Endothelial cell of umbilical vein (primary cell): ENCODE measurements around the gene MAGEC3. TPM values are rescaled to one million over a fixed set of nuclear protein-coding genes. Genes with fewer than 3 reads are reported as not detected.

Experiments used
- BruUV-seq: library from RNA; stranded (reverse); fragments of 400-500 nt; replicated peaks from 2 replicates; lab custom pipeline; 2021; lab: Mats Ljungman, UMichigan
- CTCF ChIA-PET: fragments of 300-600, 350-600 bp; sonication (Branson Sonifier 250); formaldehyde crosslinking; loops from one replicate; lab custom pipeline; 2021; ENCODE audit warnings: antibody characterized with exemption, inconsistent platforms; lab: Charles Lee
- POLR2A ChIA-PET: fragments of 300-600, 350-600 bp; sonication (Branson Sonifier 250); formaldehyde crosslinking; loops from one replicate; lab custom pipeline; 2021; ENCODE audit warnings: antibody characterized with exemption, inconsistent platforms; lab: Charles Lee
- DNase-seq: peaks from one replicate; pipeline ENCODE4 v3.0.0-alpha.2; 2011; ENCODE audit warnings: low read depth, low spot score
- FAIRE-seq: peaks from 2 replicates; lab custom pipeline; 2011; peaks lifted over from hg19 to GRCh38; lab: Jason Lieb, UNC
- H2AFZ ChIP-seq: 2 replicates; pipeline ENCODE4 v1.6.0; 2012; ENCODE audit warnings: low read depth, low read length, control low read depth, inconsistent platforms
- H3K27ac ChIP-seq: 2 replicates; pipeline ENCODE4 v1.5.1; 2011; ENCODE audit warnings: low read depth, mild to moderate bottlenecking, control low read depth, low read length, moderate library complexity; ENCODE audit not compliant: insufficient read depth
- H3K27me3 ChIP-seq, 2 experiments: 2 replicates each; pipeline versions ENCODE4 v1.6.0 to v1.6.1; 2011; ENCODE audit warnings: low read length in 2 of 2, mixed read lengths in 1 of 2; ENCODE audit not compliant: control insufficient read depth in 2 of 2, insufficient read depth in 2 of 2
- H3K36me3 ChIP-seq, 2 experiments: 2 replicates in 1 of 2; 3 replicates in 1 of 2; pipeline ENCODE4 v1.5.1; 2011; ENCODE audit warnings: low read length in 2 of 2, mild to moderate bottlenecking in 1 of 2, moderate library complexity in 1 of 2; ENCODE audit not compliant: control insufficient read depth in 2 of 2, insufficient read depth in 2 of 2; ENCODE audit errors: extremely low read depth in 1 of 2
- H3K4me1 ChIP-seq: 3 replicates; pipeline ENCODE4 v1.5.1; 2011; ENCODE audit warnings: mild to moderate bottlenecking, low read length; ENCODE audit not compliant: control insufficient read depth, insufficient read depth; ENCODE audit errors: extremely low read depth
- H3K4me2 ChIP-seq: 2 replicates; pipeline ENCODE4 v1.6.1; 2011; ENCODE audit warnings: low read length, control low read depth, mixed read lengths; ENCODE audit not compliant: insufficient read depth
- H3K4me3 ChIP-seq, 3 experiments: fragments of 200-600 bp in 1 of 3; sonication (generic), shearing (Covaris generic) in 1 of 3; replicated peaks in 1 of 3; 2 replicates each; pipeline ENCODE4 v1.5.1; 2011 to 2016; ENCODE audit warnings: control low read depth in 3 of 3, low read length in 3 of 3, mild to moderate bottlenecking in 2 of 3, inconsistent platforms in 1 of 3, low read depth in 1 of 3, moderate library complexity in 1 of 3; ENCODE audit not compliant: insufficient read depth in 1 of 3
- H3K79me2 ChIP-seq: 2 replicates; pipeline ENCODE4 v1.6.0; 2012; ENCODE audit warnings: low read length, inconsistent platforms; ENCODE audit not compliant: control insufficient read depth, insufficient read depth
- H3K9ac ChIP-seq: replicated peaks from 2 replicates; pipeline ENCODE3; 2011; ENCODE audit warnings: low read length, control low read depth; ENCODE audit not compliant: insufficient read depth; ENCODE audit errors: extremely low read depth
- H3K9me1 ChIP-seq: replicated peaks from 3 replicates; pipeline ENCODE4 v1.6.0; 2011; ENCODE audit warnings: mild to moderate bottlenecking, low read length; ENCODE audit not compliant: control insufficient read depth, insufficient read depth; ENCODE audit errors: extremely low read depth
- H3K9me3 ChIP-seq: replicated peaks from 2 replicates; pipeline ENCODE4 v1.5.1; 2012; ENCODE audit warnings: low read length, inconsistent platforms; ENCODE audit not compliant: control insufficient read depth, insufficient read depth
- H4K20me1 ChIP-seq: replicated peaks from 2 replicates; pipeline ENCODE3; 2011; ENCODE audit warnings: mild to moderate bottlenecking, low read length; ENCODE audit not compliant: control insufficient read depth, insufficient read depth; ENCODE audit errors: extremely low read depth
- CTCF ChIP-seq, 2 donors: IDR thresholded peaks; 1 replicate in 1 of 2; 2 replicates in 1 of 2; pipeline ENCODE4 v1.5.1; 2011; ENCODE audit warnings: low read length in 2 of 2, mild to moderate bottlenecking in 2 of 2, moderate library complexity in 2 of 2, control low read depth in 1 of 2, inconsistent platforms in 1 of 2, low read depth in 1 of 2; ENCODE audit not compliant: insufficient read depth in 1 of 2; ENCODE audit errors: extremely low read depth in 1 of 2
- FOS ChIP-seq: IDR thresholded peaks from 2 replicates; pipeline ENCODE4 v1.6.1; 2011; ENCODE audit warnings: mild to moderate bottlenecking, low read length, moderate library complexity, borderline replicate concordance; ENCODE audit not compliant: insufficient read depth
- GATA2 ChIP-seq: IDR thresholded peaks from 2 replicates; pipeline ENCODE4 v1.7.0; 2011; ENCODE audit warnings: low read depth, mild to moderate bottlenecking, moderate library complexity, mixed read lengths, low read length; ENCODE audit not compliant: insufficient read length, insufficient read depth
- dilution Hi-C: fragments of 300-500 bp; cut with MboI; formaldehyde crosslinking; loops from one replicate; pipeline ENCODE4 v1.15.0; 2019; ENCODE audit warnings: low sequenced_read_pairs; ENCODE audit not compliant: extremely low pct_ligation_motif_present
- intact Hi-C: fragments of 100-400 bp; cut with micrococcal nuclease; formaldehyde crosslinking; loops from one replicate; pipeline ENCODE4 v1.10.0; 2022
- polyA plus RNA-seq, 4 experiments: library from polyadenylated mRNA; depleted of rRNA in 3 of 4; stranded (reverse) in 3 of 4; unstranded in 1 of 4; fragments of >200 nt; gene quantifications; 2 replicates each; pipeline versions ENCODE4 v1.2.1 to v1.2.3, GENCODE V29; 2011 to 2012; ENCODE audit warnings: missing spikeins in 1 of 4
- total RNA-seq: library from RNA; stranded (reverse); gene quantifications from 2 replicates; pipeline ENCODE4 v1.2.3, GENCODE V29; 2021

The MAGEC3 gene
- total and polyA plus RNA-seq, 2 donors (not counting 3 experiments of a cell fraction or from before 2014, with no cell fraction given): 0.07 TPM; not detected in 1

- dilution Hi-C loops (no loop called here), intact Hi-C loops (no loop called here)
- Histone ChIP-seq H3K27ac (no peak overlapping the region), H3K4me1 (no peaks in the 10 kb centered on the region), H3K4me3 (no peak overlapping the region), H2AFZ (no peak overlapping the region), H3K9me1 (no peaks in the 10 kb centered on the region), H4K20me1 (no peaks in the 10 kb centered on the region), H3K27me3 (no peaks in the 10 kb centered on the region), H3K9me3 (no peaks in the 10 kb centered on the region), H3K36me3 (no peaks in the 10 kb centered on the region), H3K4me2 (no peak overlapping the region), H3K9ac (no peak overlapping the region), H3K79me2 (no peaks in the 10 kb centered on the region)
- ChIA-PET POLR2A (no interaction called here), CTCF (no interaction called here)
- no peak for DNase-seq
- no TSS peak for BruUV-seq
- FAIRE-seq: no peak
- TF ChIP-seq CTCF (IDR thresholded peaks at IDR 0.05; ENCODE audit: extremely low read depth in 1 of 2, insufficient read depth in 1 of 2, low read depth in 1 of 2, low read length in 2 of 2) (no peak), GATA2 (no peak)
Measured at GRCh38 chrX:141928432-141928831, 90.3 kb downstream of the MAGEC3 start.

- Histone ChIP-seq H3K27me3 (no peaks in the 10 kb centered on the region), H3K4me1 (no peaks in the 10 kb centered on the region), H3K9ac (no peak overlapping the region), H3K27ac (no peak overlapping the region), H3K79me2 (no peaks in the 10 kb centered on the region), H4K20me1 (no peaks in the 10 kb centered on the region), H3K4me3 (no peak overlapping the region), H3K9me3 (no peaks in the 10 kb centered on the region), H3K9me1 (no peaks in the 10 kb centered on the region), H2AFZ (no peak overlapping the region), H3K36me3 (no peaks in the 10 kb centered on the region), H3K4me2 (no peak overlapping the region)
- TF ChIP-seq CTCF (IDR thresholded peaks at IDR 0.05; ENCODE audit: extremely low read depth in 1 of 2, insufficient read depth in 1 of 2, low read depth in 1 of 2, low read length in 2 of 2) (no peak), GATA2 (no peak), FOS (no peak)
- dilution Hi-C loops (no loop called here), intact Hi-C loops (no loop called here)
- DNase-seq: no peak
- ChIA-PET CTCF (no interaction called here), POLR2A (no interaction called here)
- FAIRE-seq: no peak
- no TSS peak for BruUV-seq
Measured at GRCh38 chrX:141934059-141934641, 96.0 kb downstream of the MAGEC3 start.
